ENCODE measurements around the gene TNPO2. TPM values are rescaled to one million over a fixed set of nuclear protein-coding genes. Genes with fewer than 3 reads are reported as not detected.

TNPO2 gene
- total and polyA plus RNA-seq, 2 of the 13 experiments (the other 11 are each of a cell fraction or from before 2014, with no cell fraction given): 31.7 to 61.0 TPM

GRCh38 chr19:12669270-12670158 is 54.2 kb downstream of the TNPO2 start (continued):
- TF ChIP-seq ZNF646 (CRISPR knock-in tag; IDR thresholded peaks at IDR 0.05) (no peak), EED (CRISPR knock-in tag; IDR thresholded peaks at IDR 0.05) (0 out of 2 replicates have a peak, but pooled peaks have one; percentile 32), FOXP1 (IDR thresholded peaks at IDR 0.05) (peak; percentile 80), FOXP1 (CRISPR knock-in tag; IDR thresholded peaks at IDR 0.05) (peak; percentile 65; the same call in 1 of the 2 replicates), AKNA (CRISPR knock-in tag; IDR thresholded peaks at IDR 0.05; ENCODE audit: borderline replicate concordance) (no peak), ZNF282 (IDR thresholded peaks at IDR 0.05; ENCODE audit: partially characterized antibody) (no peak), NFYB (CRISPR knock-in tag; IDR thresholded peaks at IDR 0.05) (peak; percentile 25; the same call in 1 of the 2 replicates), ZNF615 (CRISPR knock-in tag; IDR thresholded peaks at IDR 0.05; ENCODE audit: borderline replicate concordance) (no peak), RBFOX2 (IDR thresholded peaks at IDR 0.05; ENCODE audit: low read depth, low read length) (peak; percentile 69), E2F2 (CRISPR knock-in tag; IDR thresholded peaks at IDR 0.05; ENCODE audit: borderline replicate concordance) (no peak), ZNF672 (CRISPR knock-in tag; IDR thresholded peaks at IDR 0.05) (no peak), ZBTB37 (CRISPR knock-in tag; IDR thresholded peaks at IDR 0.05) (0 out of 2 replicates have a peak, but pooled peaks have one; percentile 22), FOXA3 (CRISPR knock-in tag; IDR thresholded peaks at IDR 0.05) (peak; percentile 58), NR2F1 (CRISPR knock-in tag; IDR thresholded peaks at IDR 0.05) (no peak)
